Parathyroid adenoma (tissue), 2 donors: ENCODE measurements around the gene PCED1B.

Experiments
- H2AFZ ChIP-seq: fragments of 300-600 bp; sonication (generic); one replicate; pipeline ENCODE4 v1.7.0; 2017; ENCODE audit warnings: antibody characterized with exemption, mild to moderate bottlenecking
- H3K27ac ChIP-seq: fragments of 300-600 bp; sonication (generic); one replicate; pipeline ENCODE4 v1.7.0; 2017
- H3K27me3 ChIP-seq: fragments of 300-600 bp; sonication (generic); one replicate; pipeline ENCODE4 v1.7.0; 2017; ENCODE audit warnings: low read length; ENCODE audit not compliant: control insufficient read depth, insufficient read depth
- H3K36me3 ChIP-seq: fragments of 300-600 bp; sonication (generic); one replicate; pipeline ENCODE4 v1.7.0; 2017; ENCODE audit warnings: low read length; ENCODE audit not compliant: control insufficient read depth, insufficient read depth
- H3K4me1 ChIP-seq: fragments of 300-600 bp; sonication (generic); one replicate; pipeline ENCODE4 v1.7.0; 2017; ENCODE audit warnings: control low read depth
- H3K4me2 ChIP-seq: fragments of 300-600 bp; sonication (generic); one replicate; pipeline ENCODE4 v1.7.0; 2017; ENCODE audit warnings: low read length
- H3K4me3 ChIP-seq: fragments of 300-600 bp; sonication (generic); one replicate; pipeline ENCODE4 v1.7.0; 2017; ENCODE audit warnings: low read depth, low read length
- H3K79me2 ChIP-seq: fragments of 300-600 bp; sonication (generic); one replicate; pipeline ENCODE4 v1.7.0; 2017; ENCODE audit warnings: control low read depth
- H3K9ac ChIP-seq: fragments of 300-600 bp; sonication (generic); one replicate; pipeline ENCODE4 v1.7.0; 2017; ENCODE audit warnings: mild to moderate bottlenecking
- H3K9me3 ChIP-seq: fragments of 300-600 bp; sonication (generic); one replicate; pipeline ENCODE4 v1.7.0; 2017; ENCODE audit warnings: low read length; ENCODE audit not compliant: control insufficient read depth
- CTCF ChIP-seq: fragments of 300-600 bp; sonication (generic); IDR thresholded peaks from one replicate; pipeline ENCODE4 v1.7.0; 2017; ENCODE audit warnings: antibody characterized with exemption, mild to moderate bottlenecking
- donor health status: primary hyperparathyroidism.

The PCED1B gene

GRCh38 chr12:47079981-47080724 is 732 bp downstream of the PCED1B start:
- H3K27ac ChIP-seq = peak overlapping the region; percentile 74
- no peaks in the 10 kb centered on the region for H3K79me2 ChIP-seq
- no peak for TF ChIP-seq CTCF
- H3K36me3 ChIP-seq = no peaks in the 10 kb centered on the region
- H3K4me1 ChIP-seq = peaks cover 5% of the 10 kb centered on the region
- peak overlapping the region; percentile 54 for H3K4me3 ChIP-seq
- H3K9me3 ChIP-seq = no peaks in the 10 kb centered on the region
- no peak overlapping the region for H3K9ac ChIP-seq
- H3K4me2 ChIP-seq = peak overlapping the region; percentile 73
- peak overlapping the region; percentile 82 for H2AFZ ChIP-seq
- no peaks in the 10 kb centered on the region for H3K27me3 ChIP-seq

GRCh38 chr12:47080725-47081502 is 1.5 kb downstream of the PCED1B start:
- no peak overlapping the region for H3K4me3 ChIP-seq
- H3K79me2 ChIP-seq = no peaks in the 10 kb centered on the region
- H3K9ac ChIP-seq = no peak overlapping the region
- no peaks in the 10 kb centered on the region for H3K36me3 ChIP-seq
- TF ChIP-seq CTCF = no peak
- H3K9me3 ChIP-seq = no peaks in the 10 kb centered on the region
- peak overlapping the region; percentile 82 for H2AFZ ChIP-seq
- peak overlapping the region; percentile 74 for H3K27ac ChIP-seq
- no peak overlapping the region for H3K4me2 ChIP-seq
- H3K4me1 ChIP-seq = peaks cover 5% of the 10 kb centered on the region
- no peaks in the 10 kb centered on the region for H3K27me3 ChIP-seq

GRCh38 chr12:47082283-47082682 is 2.9 kb downstream of the PCED1B start:
- Histone ChIP-seq H3K9me3 (no peaks in the 10 kb centered on the region), H3K79me2 (no peaks in the 10 kb centered on the region), H3K4me1 (peaks cover 5% of the 10 kb centered on the region), H3K9ac (no peak overlapping the region), H3K4me3 (no peak overlapping the region), H3K27me3 (no peaks in the 10 kb centered on the region), H3K4me2 (no peak overlapping the region), H2AFZ (no peak overlapping the region), H3K36me3 (no peaks in the 10 kb centered on the region), H3K27ac (no peak overlapping the region)
- no peak for TF ChIP-seq CTCF

GRCh38 chr12:47082796-47083621 is 3.6 kb downstream of the PCED1B start:
- no peak overlapping the region for H3K27ac ChIP-seq
- H3K9me3 ChIP-seq = no peaks in the 10 kb centered on the region
- no peak overlapping the region for H3K4me3 ChIP-seq
- no peaks in the 10 kb centered on the region for H3K79me2 ChIP-seq
- no peaks in the 10 kb centered on the region for H3K27me3 ChIP-seq
- H2AFZ ChIP-seq = no peak overlapping the region
- no peak overlapping the region for H3K4me2 ChIP-seq
- peaks cover 5% of the 10 kb centered on the region for H3K4me1 ChIP-seq
- H3K9ac ChIP-seq = no peak overlapping the region
- no peak for TF ChIP-seq CTCF
- H3K36me3 ChIP-seq = no peaks in the 10 kb centered on the region
